Measurements from ENCODE around the gene ITPR2. TPM values are rescaled to one million over a fixed set of nuclear protein-coding genes. Genes with fewer than 3 reads are reported as not detected.

The ITPR2 gene
- total RNA-seq, 1 donor, result 19.2 TPM

- no peak for DNase-seq (ENCODE audit: insufficient read length, low spot score, missing footprints)
- Histone ChIP-seq H2AFZ (ENCODE audit: low read length) (no peak overlapping the region), H3K27ac (ENCODE audit: low read depth, low read length) (no peak overlapping the region), H3K4me2 (ENCODE audit: insufficient read depth, low read length) (no peak overlapping the region), H3K79me2 (ENCODE audit: insufficient read depth, low read length) (no peaks in the 10 kb centered on the region), H3K36me3 (ENCODE audit: insufficient read depth, low read length) (no peaks in the 10 kb centered on the region), H3K4me1 (ENCODE audit: insufficient read depth, low read length) (no peaks in the 10 kb centered on the region), H3K4me3 (ENCODE audit: insufficient read depth, low read length) (no peak overlapping the region), H4K20me1 (ENCODE audit: insufficient read depth, low read length) (no peaks in the 10 kb centered on the region), H3K27me3 (ENCODE audit: insufficient read depth, low read length) (no peaks in the 10 kb centered on the region), H3K9me3 (ENCODE audit: low read depth, low read length) (no peaks in the 10 kb centered on the region)
- TF ChIP-seq CTCF (IDR thresholded peaks at IDR 0.05; ENCODE audit: extremely low read depth, low read depth, low read length), result no peak
Measured at GRCh38 chr12:26507613-26508012, 325.4 kb downstream of the ITPR2 start.

- no peaks in the 10 kb centered on the region for H3K4me1 ChIP-seq (ENCODE audit: insufficient read depth, low read length)
- no peak for TF ChIP-seq CTCF (IDR thresholded peaks at IDR 0.05; ENCODE audit: extremely low read depth, low read depth, low read length)
- peak; percentile 8 for DNase-seq (ENCODE audit: insufficient read length, low spot score, missing footprints)
- no peak overlapping the region for H3K4me3 ChIP-seq (ENCODE audit: insufficient read depth, low read length)
- no peak overlapping the region for H2AFZ ChIP-seq (ENCODE audit: low read length)
- H3K79me2 ChIP-seq (ENCODE audit: insufficient read depth, low read length), result no peaks in the 10 kb centered on the region
- no peak overlapping the region for H3K27ac ChIP-seq (ENCODE audit: low read depth, low read length)
- no peak overlapping the region for H3K4me2 ChIP-seq (ENCODE audit: insufficient read depth, low read length)
- no peaks in the 10 kb centered on the region for H3K36me3 ChIP-seq (ENCODE audit: insufficient read depth, low read length)
- H3K27me3 ChIP-seq (ENCODE audit: insufficient read depth, low read length), result no peaks in the 10 kb centered on the region
- no peaks in the 10 kb centered on the region for H3K9me3 ChIP-seq (ENCODE audit: low read depth, low read length)
- no peaks in the 10 kb centered on the region for H4K20me1 ChIP-seq (ENCODE audit: insufficient read depth, low read length)
Measured at GRCh38 chr12:26499979-26500640, 332.9 kb downstream of the ITPR2 start.

- H3K4me2 ChIP-seq (ENCODE audit: insufficient read depth, low read length), result no peak overlapping the region
- H4K20me1 ChIP-seq (ENCODE audit: insufficient read depth, low read length), result no peaks in the 10 kb centered on the region
- H3K36me3 ChIP-seq (ENCODE audit: insufficient read depth, low read length), result no peaks in the 10 kb centered on the region
- DNase-seq (ENCODE audit: insufficient read length, low spot score, missing footprints), result no peak
- no peaks in the 10 kb centered on the region for H3K4me1 ChIP-seq (ENCODE audit: insufficient read depth, low read length)
- no peaks in the 10 kb centered on the region for H3K79me2 ChIP-seq (ENCODE audit: insufficient read depth, low read length)
- H3K27me3 ChIP-seq (ENCODE audit: insufficient read depth, low read length), result no peaks in the 10 kb centered on the region
- H3K4me3 ChIP-seq (ENCODE audit: insufficient read depth, low read length), result no peak overlapping the region
- TF ChIP-seq CTCF (IDR thresholded peaks at IDR 0.05; ENCODE audit: extremely low read depth, low read depth, low read length), result no peak
- no peaks in the 10 kb centered on the region for H3K9me3 ChIP-seq (ENCODE audit: low read depth, low read length)
- H3K27ac ChIP-seq (ENCODE audit: low read depth, low read length), result no peak overlapping the region
- no peak overlapping the region for H2AFZ ChIP-seq (ENCODE audit: low read length)
Measured at GRCh38 chr12:26496170-26496569, 336.8 kb downstream of the ITPR2 start.

GRCh38 chr12:26493656-26494055 lies 339.3 kb downstream of the ITPR2 start:
- no peaks in the 10 kb centered on the region for H4K20me1 ChIP-seq (ENCODE audit: insufficient read depth, low read length)
- no peaks in the 10 kb centered on the region for H3K9me3 ChIP-seq (ENCODE audit: low read depth, low read length)
- no peaks in the 10 kb centered on the region for H3K4me1 ChIP-seq (ENCODE audit: insufficient read depth, low read length)
- H3K4me2 ChIP-seq (ENCODE audit: insufficient read depth, low read length), result no peak overlapping the region
- no peak overlapping the region for H3K27ac ChIP-seq (ENCODE audit: low read depth, low read length)
- no peak overlapping the region for H2AFZ ChIP-seq (ENCODE audit: low read length)
- no peak for TF ChIP-seq CTCF (IDR thresholded peaks at IDR 0.05; ENCODE audit: extremely low read depth, low read depth, low read length)
- no peak overlapping the region for H3K4me3 ChIP-seq (ENCODE audit: insufficient read depth, low read length)
- H3K79me2 ChIP-seq (ENCODE audit: insufficient read depth, low read length), result no peaks in the 10 kb centered on the region
- no peaks in the 10 kb centered on the region for H3K27me3 ChIP-seq (ENCODE audit: insufficient read depth, low read length)
- H3K36me3 ChIP-seq (ENCODE audit: insufficient read depth, low read length), result no peaks in the 10 kb centered on the region
- no peak for DNase-seq (ENCODE audit: insufficient read length, low spot score, missing footprints)
